ENCODE data around the gene NEK10.

NEK10 gene

GRCh38 chr3:27239951-27240350 lies 129.2 kb downstream of the NEK10 start:
- TF ChIP-seq, protein P1, sequence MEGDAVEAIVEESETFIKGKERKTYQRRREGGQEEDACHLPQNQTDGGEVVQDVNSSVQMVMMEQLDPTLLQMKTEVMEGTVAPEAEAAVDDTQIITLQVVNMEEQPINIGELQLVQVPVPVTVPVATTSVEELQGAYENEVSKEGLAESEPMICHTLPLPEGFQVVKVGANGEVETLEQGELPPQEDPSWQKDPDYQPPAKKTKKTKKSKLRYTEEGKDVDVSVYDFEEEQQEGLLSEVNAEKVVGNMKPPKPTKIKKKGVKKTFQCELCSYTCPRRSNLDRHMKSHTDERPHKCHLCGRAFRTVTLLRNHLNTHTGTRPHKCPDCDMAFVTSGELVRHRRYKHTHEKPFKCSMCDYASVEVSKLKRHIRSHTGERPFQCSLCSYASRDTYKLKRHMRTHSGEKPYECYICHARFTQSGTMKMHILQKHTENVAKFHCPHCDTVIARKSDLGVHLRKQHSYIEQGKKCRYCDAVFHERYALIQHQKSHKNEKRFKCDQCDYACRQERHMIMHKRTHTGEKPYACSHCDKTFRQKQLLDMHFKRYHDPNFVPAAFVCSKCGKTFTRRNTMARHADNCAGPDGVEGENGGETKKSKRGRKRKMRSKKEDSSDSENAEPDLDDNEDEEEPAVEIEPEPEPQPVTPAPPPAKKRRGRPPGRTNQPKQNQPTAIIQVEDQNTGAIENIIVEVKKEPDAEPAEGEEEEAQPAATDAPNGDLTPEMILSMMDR (conservative IDR thresholded peaks at IDR 0.05; ENCODE audit: low read length): no peak
- no peak for DNase-seq (ENCODE audit: low read depth)
- no peak overlapping the region for H3K4me3 ChIP-seq (ENCODE audit: low read length)

DNA sequence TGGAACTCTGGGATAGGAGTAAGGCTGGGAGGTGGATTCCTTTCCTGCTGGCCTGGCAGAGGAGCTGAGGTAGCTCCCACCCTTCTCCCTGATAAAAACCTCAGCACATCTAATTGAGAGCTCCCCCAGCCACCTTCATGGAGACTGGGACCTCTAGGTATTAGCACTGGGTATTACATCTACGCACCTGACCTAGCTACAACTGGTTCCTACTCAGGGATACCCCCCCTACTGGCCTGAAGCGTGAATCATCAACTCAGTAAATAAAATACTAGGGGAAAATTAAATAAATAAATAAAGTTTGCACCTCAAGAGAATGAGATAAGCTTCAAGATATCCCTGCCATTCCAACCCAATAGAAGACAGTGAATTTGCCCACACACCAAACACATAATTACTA lies 140.4 kb downstream of the NEK10 start:
- no peak for DNase-seq (ENCODE audit: low read depth)
- TF ChIP-seq, protein P1 (conservative IDR thresholded peaks at IDR 0.05; ENCODE audit: low read length): no peak
- no peak overlapping the region for H3K4me3 ChIP-seq (ENCODE audit: low read length)

DNA sequence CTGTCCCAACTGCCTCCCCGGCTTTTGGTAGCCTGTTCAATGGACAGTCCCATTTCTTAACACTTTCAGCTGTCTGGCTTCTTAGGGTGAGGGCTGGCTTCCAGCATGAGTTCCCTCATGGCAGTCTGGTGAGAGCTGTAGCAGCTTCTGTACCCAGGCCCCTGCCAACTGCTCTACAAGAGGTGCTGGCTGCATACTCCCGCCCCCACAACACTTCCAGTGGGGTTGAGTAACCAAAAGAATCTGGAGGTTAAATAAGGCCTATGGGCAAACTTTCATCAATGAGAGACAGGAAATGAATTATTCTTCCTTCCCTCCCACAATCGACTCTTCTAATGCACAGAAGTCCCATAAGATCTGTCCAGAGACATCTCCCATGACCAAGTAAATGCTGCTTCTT lies 145.0 kb downstream of the NEK10 start:
- H3K4me3 ChIP-seq (ENCODE audit: low read length): no peak overlapping the region
- DNase-seq (ENCODE audit: low read depth): peak; percentile 52
- TF ChIP-seq, protein P1 (conservative IDR thresholded peaks at IDR 0.05; ENCODE audit: low read length): no peak

GRCh38 chr3:27221264-27221932 lies 147.8 kb downstream of the NEK10 start:
- no peak overlapping the region for H3K4me3 ChIP-seq (ENCODE audit: low read length)
- TF ChIP-seq, protein P1 (conservative IDR thresholded peaks at IDR 0.05; ENCODE audit: low read length): no peak
- no peak for DNase-seq (ENCODE audit: low read depth)

DNA sequence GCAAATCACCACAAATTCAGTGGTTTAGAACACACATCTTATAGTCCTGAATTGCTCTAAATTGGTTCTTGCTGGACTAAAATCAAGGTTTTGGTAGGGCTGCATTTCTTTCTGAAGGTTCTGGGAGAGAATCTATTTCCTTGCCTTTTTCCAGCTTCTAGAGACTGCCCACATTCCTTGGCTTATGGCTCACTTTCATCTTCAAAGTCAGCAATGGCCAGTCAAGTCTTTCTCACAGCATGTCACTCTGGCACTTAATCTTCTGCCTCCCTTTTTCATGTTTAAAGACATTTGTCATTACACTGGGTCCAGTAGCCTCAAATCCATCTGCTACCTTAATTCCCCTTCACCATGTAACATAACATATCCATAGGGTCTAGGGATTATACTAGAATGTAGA lies 149.0 kb downstream of the NEK10 start:
- TF ChIP-seq, protein P1 (conservative IDR thresholded peaks at IDR 0.05; ENCODE audit: low read length): no peak
- no peak overlapping the region for H3K4me3 ChIP-seq (ENCODE audit: low read length)
- no peak for DNase-seq (ENCODE audit: low read depth)

GRCh38 chr3:27219127-27219845 lies 149.9 kb downstream of the NEK10 start:
- DNase-seq (ENCODE audit: low read depth): peak; percentile 45
- no peak overlapping the region for H3K4me3 ChIP-seq (ENCODE audit: low read length)
- TF ChIP-seq, protein P1 (conservative IDR thresholded peaks at IDR 0.05; ENCODE audit: low read length): no peak
